ENCODE results near the gene HYCC1. TPM values are rescaled to one million over a fixed set of nuclear protein-coding genes. Genes with fewer than 3 reads are reported as not detected.
A peak's percentile ranks its signal among the peaks of the same experiment; 100 is the strongest.

HYCC1 gene
- 23.5 TPM for total RNA-seq (2021; ENCODE audit: unreplicated experiment)
- polyA plus RNA-seq (2012), result 4.5 and 5.1 TPM in 2 replicates
- Bru-seq, nascent RNA, result percentile 67 among the genes with signal in this experiment
- percentile 75 among the genes with signal in this experiment for BruChase-seq, experiment 1, labeled RNA remaining after a 6-hour chase
- BruChase-seq, experiment 2, labeled RNA remaining after a 2-hour chase, result percentile 79 among the genes with signal in this experiment
- long read RNA-seq, full-length matches to known transcripts, result 12 of 23 reads
- long read RNA-seq, partial matches to known transcripts, result 3 of 23 reads
- long read RNA-seq, other reads (novel, unspliced or antisense), result 8 of 23 reads

DNA sequence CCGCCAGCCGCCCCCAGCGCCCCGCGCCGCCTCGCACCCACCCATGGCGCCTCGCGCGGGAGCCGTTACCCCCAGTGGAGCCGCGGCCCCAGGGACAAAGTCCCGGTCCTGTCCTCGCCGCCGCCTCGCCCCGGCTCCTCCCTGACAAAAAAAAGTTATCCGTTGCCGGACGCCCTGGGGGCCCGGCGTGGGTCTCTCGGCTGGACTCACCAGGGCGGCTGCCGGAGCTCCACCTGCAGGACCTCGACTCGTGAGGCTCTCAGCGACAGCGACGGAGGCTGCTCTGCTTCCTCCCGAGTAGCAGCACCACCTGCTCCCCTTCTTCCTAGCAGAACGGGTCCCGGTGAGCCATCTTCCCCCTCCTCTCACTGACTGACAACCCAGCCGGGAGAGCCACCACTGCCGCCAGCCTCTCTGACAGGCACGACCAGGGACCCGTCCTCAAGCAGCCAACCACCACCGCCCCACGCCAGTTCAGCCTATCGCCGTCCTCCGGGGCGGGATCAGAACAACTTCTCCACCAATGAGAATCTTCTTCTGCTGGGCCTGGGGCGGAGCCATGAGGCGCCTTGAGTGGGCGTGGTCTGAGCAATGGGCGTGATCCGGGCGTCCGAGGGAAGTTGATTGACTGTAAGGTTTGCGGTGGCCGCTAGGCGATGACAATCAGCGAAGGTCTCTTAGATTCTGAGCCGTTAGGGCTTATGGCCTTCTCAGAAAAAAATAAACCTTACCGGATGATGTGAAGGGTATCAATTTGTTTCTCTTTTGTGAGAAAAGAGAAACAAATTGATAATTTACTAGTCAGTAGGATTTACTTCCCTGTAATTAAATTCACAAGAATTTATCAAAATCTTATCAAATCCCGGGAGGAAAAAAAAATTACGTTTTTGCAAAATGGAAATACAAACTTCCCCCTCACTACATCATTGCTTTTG is at the start of gene HYCC1:
TSS of gene HYCC1 (minus strand) at position 416 of the 935 bp plus-strand sequence. CDS start 23,019 bp downstream, outside the sequence.
- Histone ChIP-seq H3K9ac (ENCODE audit: low read length) (peak within 1 kb of the TSS; percentile 70), H3K4me2 (ENCODE audit: low read length) (peak within 1 kb of the TSS; percentile 91), H3K9me3 (ENCODE audit: control insufficient read depth in 1 of 2, insufficient read depth in 1 of 2, low read depth in 1 of 2, low read length in 2 of 2) (no peaks in the 10 kb centered on the region), H3K27ac (ENCODE audit: low read depth, low read length) (peak within 1 kb of the TSS; percentile 44; the same call in 1 of the 2 replicates), H3K79me2 (ENCODE audit: insufficient read depth, low read length) (peaks cover 39% of the 10 kb centered on the region), H3K4me1 (ENCODE audit: control insufficient read depth in 1 of 2, insufficient read depth in 2 of 2, low read length in 2 of 2) (peaks cover 6 to 19% of the 10 kb centered on the region in 2 experiments; a peak in 3 of 4 replicates), H3K9me2 (ENCODE audit: insufficient read depth) (no peaks in the 10 kb centered on the region), H3K27me3 (ENCODE audit: insufficient read depth, low read length) (no peaks in the 10 kb centered on the region), H3K4me3 (replicated peaks in 1 of 2; ENCODE audit: low read depth in 1 of 2, low read length in 2 of 2) (peak within 1 kb of the TSS; percentile 76), H3K36me3 (ENCODE audit: control insufficient read depth in 1 of 2, insufficient read depth in 2 of 2, low read length in 2 of 2) (no peaks in the 10 kb centered on the region), H4K20me1 (ENCODE audit: insufficient read depth) (no peaks in the 10 kb centered on the region), H2AFZ (ENCODE audit: low read depth, low read length, poor library complexity, severe bottlenecking) (peak within 1 kb of the TSS; percentile 93)
- no TSS peak for BruUV-seq (replicated peaks)
- intact Hi-C loops (cut with micrococcal nuclease), result loop anchor here (5.0 kb wide), 1 partner anchor 152 kb away; no protein-coding TSS in a partner anchor
- ChIA-PET POLR2A (no interaction called here), RAD21 (ENCODE audit: low non-redundant PET in 1 of 2, low total read pairs in 2 of 2, uncharacterized antibody in 2 of 2, unreplicated experiment in 2 of 2) (no interaction called here), CTCF (no interaction called here)
- ATAC-seq (peak; percentile 98), DNase-seq (ENCODE audit: low read depth, low spot score) (peak; percentile 98)
- TF ChIP-seq SP1 (IDR thresholded peaks at IDR 0.05; ENCODE audit: low read depth), result peak; percentile 99
- no peak; the same call in 1 of the 2 replicates for TF ChIP-seq SIN3A (IDR thresholded peaks at IDR 0.05; ENCODE audit: low read depth)
- TF ChIP-seq, protein P1, sequence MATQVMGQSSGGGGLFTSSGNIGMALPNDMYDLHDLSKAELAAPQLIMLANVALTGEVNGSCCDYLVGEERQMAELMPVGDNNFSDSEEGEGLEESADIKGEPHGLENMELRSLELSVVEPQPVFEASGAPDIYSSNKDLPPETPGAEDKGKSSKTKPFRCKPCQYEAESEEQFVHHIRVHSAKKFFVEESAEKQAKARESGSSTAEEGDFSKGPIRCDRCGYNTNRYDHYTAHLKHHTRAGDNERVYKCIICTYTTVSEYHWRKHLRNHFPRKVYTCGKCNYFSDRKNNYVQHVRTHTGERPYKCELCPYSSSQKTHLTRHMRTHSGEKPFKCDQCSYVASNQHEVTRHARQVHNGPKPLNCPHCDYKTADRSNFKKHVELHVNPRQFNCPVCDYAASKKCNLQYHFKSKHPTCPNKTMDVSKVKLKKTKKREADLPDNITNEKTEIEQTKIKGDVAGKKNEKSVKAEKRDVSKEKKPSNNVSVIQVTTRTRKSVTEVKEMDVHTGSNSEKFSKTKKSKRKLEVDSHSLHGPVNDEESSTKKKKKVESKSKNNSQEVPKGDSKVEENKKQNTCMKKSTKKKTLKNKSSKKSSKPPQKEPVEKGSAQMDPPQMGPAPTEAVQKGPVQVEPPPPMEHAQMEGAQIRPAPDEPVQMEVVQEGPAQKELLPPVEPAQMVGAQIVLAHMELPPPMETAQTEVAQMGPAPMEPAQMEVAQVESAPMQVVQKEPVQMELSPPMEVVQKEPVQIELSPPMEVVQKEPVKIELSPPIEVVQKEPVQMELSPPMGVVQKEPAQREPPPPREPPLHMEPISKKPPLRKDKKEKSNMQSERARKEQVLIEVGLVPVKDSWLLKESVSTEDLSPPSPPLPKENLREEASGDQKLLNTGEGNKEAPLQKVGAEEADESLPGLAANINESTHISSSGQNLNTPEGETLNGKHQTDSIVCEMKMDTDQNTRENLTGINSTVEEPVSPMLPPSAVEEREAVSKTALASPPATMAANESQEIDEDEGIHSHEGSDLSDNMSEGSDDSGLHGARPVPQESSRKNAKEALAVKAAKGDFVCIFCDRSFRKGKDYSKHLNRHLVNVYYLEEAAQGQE (IDR thresholded peaks at IDR 0.05; ENCODE audit: low read depth), result no peak
- peak; percentile 89 for TF ChIP-seq POLR2A (IDR thresholded peaks at IDR 0.05; ENCODE audit: borderline replicate concordance, extremely low read depth, insufficient read depth, insufficient read length)
- no peak for TF ChIP-seq RAD21 (IDR thresholded peaks at IDR 0.05; ENCODE audit: low read depth)
- TF ChIP-seq, protein P2, sequence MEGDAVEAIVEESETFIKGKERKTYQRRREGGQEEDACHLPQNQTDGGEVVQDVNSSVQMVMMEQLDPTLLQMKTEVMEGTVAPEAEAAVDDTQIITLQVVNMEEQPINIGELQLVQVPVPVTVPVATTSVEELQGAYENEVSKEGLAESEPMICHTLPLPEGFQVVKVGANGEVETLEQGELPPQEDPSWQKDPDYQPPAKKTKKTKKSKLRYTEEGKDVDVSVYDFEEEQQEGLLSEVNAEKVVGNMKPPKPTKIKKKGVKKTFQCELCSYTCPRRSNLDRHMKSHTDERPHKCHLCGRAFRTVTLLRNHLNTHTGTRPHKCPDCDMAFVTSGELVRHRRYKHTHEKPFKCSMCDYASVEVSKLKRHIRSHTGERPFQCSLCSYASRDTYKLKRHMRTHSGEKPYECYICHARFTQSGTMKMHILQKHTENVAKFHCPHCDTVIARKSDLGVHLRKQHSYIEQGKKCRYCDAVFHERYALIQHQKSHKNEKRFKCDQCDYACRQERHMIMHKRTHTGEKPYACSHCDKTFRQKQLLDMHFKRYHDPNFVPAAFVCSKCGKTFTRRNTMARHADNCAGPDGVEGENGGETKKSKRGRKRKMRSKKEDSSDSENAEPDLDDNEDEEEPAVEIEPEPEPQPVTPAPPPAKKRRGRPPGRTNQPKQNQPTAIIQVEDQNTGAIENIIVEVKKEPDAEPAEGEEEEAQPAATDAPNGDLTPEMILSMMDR (IDR thresholded peaks at IDR 0.05 in 2 of 3, conservative IDR thresholded peaks at IDR 0.05 in 1 of 3; ENCODE audit: borderline replicate concordance in 1 of 3, insufficient read depth in 1 of 3, low read depth in 2 of 3, low read length in 2 of 3), result peak in 2 of 3 experiments; percentile 48 to 51; a peak in 4 of 6 replicates
- TF ChIP-seq ZFX (IDR thresholded peaks at IDR 0.05), result no peak; the same call in 1 of the 2 replicates
- TF ChIP-seq EGR1 (IDR thresholded peaks at IDR 0.05; ENCODE audit: low read depth), result peak; percentile 30; the same call in 1 of the 2 replicates
- TF ChIP-seq POLR2AphosphoS5 (IDR thresholded peaks at IDR 0.05; ENCODE audit: low read depth, low read length), result peak; percentile 97
- TF ChIP-seq, protein P3, sequence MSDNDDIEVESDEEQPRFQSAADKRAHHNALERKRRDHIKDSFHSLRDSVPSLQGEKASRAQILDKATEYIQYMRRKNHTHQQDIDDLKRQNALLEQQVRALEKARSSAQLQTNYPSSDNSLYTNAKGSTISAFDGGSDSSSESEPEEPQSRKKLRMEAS (IDR thresholded peaks at IDR 0.05), result peak; percentile 67
- TF ChIP-seq YY1 (IDR thresholded peaks at IDR 0.05; ENCODE audit: extremely low read depth, insufficient replicate concordance, low read depth, low read length), result peak; percentile 53
- TF ChIP-seq SRF (IDR thresholded peaks at IDR 0.05; ENCODE audit: low read depth), result no peak
